MM.1S (cell line): Measurements from ENCODE around the gene KDELR1.

Experiments used
- EZH2phosphoT487 ChIP-seq: fragments of 300-600 bp; sonication (generic); IDR thresholded peaks from 2 replicates; pipeline ENCODE4 v1.6.1; 2018; ENCODE audit warnings: antibody characterized with exemption, low read length
- TF ChIP-seq, protein P1 (sequence below): fragments of 300-600 bp; sonication (generic); IDR thresholded peaks from 2 replicates; pipeline ENCODE4 v1.5.1; 2016; ENCODE audit warnings: antibody characterized with exemption, low read length, mixed read lengths

- TF ChIP-seq, protein P1, sequence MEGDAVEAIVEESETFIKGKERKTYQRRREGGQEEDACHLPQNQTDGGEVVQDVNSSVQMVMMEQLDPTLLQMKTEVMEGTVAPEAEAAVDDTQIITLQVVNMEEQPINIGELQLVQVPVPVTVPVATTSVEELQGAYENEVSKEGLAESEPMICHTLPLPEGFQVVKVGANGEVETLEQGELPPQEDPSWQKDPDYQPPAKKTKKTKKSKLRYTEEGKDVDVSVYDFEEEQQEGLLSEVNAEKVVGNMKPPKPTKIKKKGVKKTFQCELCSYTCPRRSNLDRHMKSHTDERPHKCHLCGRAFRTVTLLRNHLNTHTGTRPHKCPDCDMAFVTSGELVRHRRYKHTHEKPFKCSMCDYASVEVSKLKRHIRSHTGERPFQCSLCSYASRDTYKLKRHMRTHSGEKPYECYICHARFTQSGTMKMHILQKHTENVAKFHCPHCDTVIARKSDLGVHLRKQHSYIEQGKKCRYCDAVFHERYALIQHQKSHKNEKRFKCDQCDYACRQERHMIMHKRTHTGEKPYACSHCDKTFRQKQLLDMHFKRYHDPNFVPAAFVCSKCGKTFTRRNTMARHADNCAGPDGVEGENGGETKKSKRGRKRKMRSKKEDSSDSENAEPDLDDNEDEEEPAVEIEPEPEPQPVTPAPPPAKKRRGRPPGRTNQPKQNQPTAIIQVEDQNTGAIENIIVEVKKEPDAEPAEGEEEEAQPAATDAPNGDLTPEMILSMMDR = no peak
- no peak for TF ChIP-seq EZH2phosphoT487
These were observed 50.4 kb downstream of the KDELR1 start for GRCh38 chr19:48340995-48341394.
